HepG2 (cell line): ENCODE measurements around the gene HYOU1. TPM values are rescaled to one million over a fixed set of nuclear protein-coding genes. Genes with fewer than 3 reads are reported as not detected.

Experiments used
- CTCF ChIP-seq: sonication (generic); formaldehyde crosslinking; IDR thresholded peaks from 2 replicates; pipeline ENCODE4 v1.5.0; 2020; ENCODE audit warnings: mild to moderate bottlenecking, missing genetic modification reagents, moderate library complexity
- GTF3A ChIP-seq: sonication (generic); formaldehyde crosslinking; conservative IDR thresholded peaks from 2 replicates; pipeline ENCODE4 v1.4.0; 2020; ENCODE audit warnings: mild to moderate bottlenecking, missing genetic modification reagents
- REL ChIP-seq: sonication (generic); formaldehyde crosslinking; conservative IDR thresholded peaks from 2 replicates; pipeline ENCODE4 v1.8.0; 2022; ENCODE audit warnings: mild to moderate bottlenecking, missing genetic modification reagents, moderate library complexity
- RORA ChIP-seq: sonication (generic); formaldehyde crosslinking; IDR thresholded peaks from 2 replicates; pipeline ENCODE4 v1.5.0; 2020; ENCODE audit warnings: mild to moderate bottlenecking, missing genetic modification reagents, moderate library complexity
- SAP130 ChIP-seq: IDR thresholded peaks from 2 replicates; pipeline ENCODE4 v1.6.1; 2016; ENCODE audit warnings: low read depth
- STAG1 ChIP-seq: sonication (generic); formaldehyde crosslinking; IDR thresholded peaks from 2 replicates; pipeline ENCODE4 v1.4.0; 2020; ENCODE audit warnings: missing genetic modification reagents
- STAT6 ChIP-seq: sonication (generic); formaldehyde crosslinking; IDR thresholded peaks from 2 replicates; pipeline ENCODE4 v1.4.0; 2020; ENCODE audit warnings: missing genetic modification reagents, mild to moderate bottlenecking, borderline replicate concordance
- XRCC5 ChIP-seq: fragments of 200-400 bp; formaldehyde crosslinking; optimal IDR thresholded peaks from 2 replicates; pipeline ENCODE3; 2017; ENCODE audit warnings: mild to moderate bottlenecking, low read length
- ZBTB38 ChIP-seq: sonication (generic); formaldehyde crosslinking; IDR thresholded peaks from 2 replicates; pipeline ENCODE4 v1.5.1; 2020; ENCODE audit warnings: mild to moderate bottlenecking, missing genetic modification reagents
- ZFP82 ChIP-seq: sonication (generic); formaldehyde crosslinking; IDR thresholded peaks from 2 replicates; pipeline ENCODE4 v1.5.1; 2020; ENCODE audit warnings: mild to moderate bottlenecking, missing genetic modification reagents, borderline replicate concordance
- ZNF232 ChIP-seq: sonication (generic); formaldehyde crosslinking; IDR thresholded peaks from 2 replicates; pipeline ENCODE4 v1.4.0; 2020; ENCODE audit warnings: missing genetic modification reagents, borderline replicate concordance
- ZNF773 ChIP-seq: sonication (generic); formaldehyde crosslinking; IDR thresholded peaks from 2 replicates; pipeline ENCODE4 v1.4.0; 2020; ENCODE audit warnings: missing genetic modification reagents, borderline replicate concordance
- ZNF83 ChIP-seq: sonication (generic); formaldehyde crosslinking; IDR thresholded peaks from 2 replicates; pipeline ENCODE4 v1.4.0; 2020; ENCODE audit warnings: missing genetic modification reagents, mild to moderate bottlenecking, borderline replicate concordance
- ZSCAN31 ChIP-seq: sonication (generic); formaldehyde crosslinking; IDR thresholded peaks from 2 replicates; pipeline ENCODE4 v1.5.0; 2020; ENCODE audit warnings: low read depth, mild to moderate bottlenecking, missing genetic modification reagents
- polyA plus RNA-seq, 8 experiments: library from polyadenylated mRNA; depleted of rRNA in 3 of 8; stranded (reverse) in 7 of 8; unstranded in 1 of 8; fragments of >200 nt; fragmentation: Illumina TruSeq in 4 of 8; extraction: Trizol in 4 of 8; gene quantifications; 2 replicates each; pipeline versions ENCODE4 v1.2.1 to v1.2.3, GENCODE V29; 2011 to 2016; ENCODE audit warnings: low read depth in 4 of 8, missing spikeins in 1 of 8, mixed read lengths in 1 of 8; ENCODE audit not compliant: insufficient read depth in 1 of 8
- total RNA-seq, 5 experiments: library from RNA; depleted of rRNA; stranded (reverse); fragments of >200 nt; fragmentation: Illumina TruSeq; extraction: Trizol; gene quantifications; 2 replicates each; pipeline ENCODE4 v1.2.3, GENCODE V29; 2016; ENCODE audit warnings: low read depth in 1 of 5
- TF ChIP-seq, protein P1 (sequence below): sonication (generic); formaldehyde crosslinking; IDR thresholded peaks from 2 replicates; pipeline ENCODE4 v1.4.0; 2020; ENCODE audit warnings: missing genetic modification reagents
- TF ChIP-seq, protein P2 (sequence below): sonication (generic); formaldehyde crosslinking; conservative IDR thresholded peaks from 2 replicates; pipeline ENCODE4 v1.4.0; 2020; ENCODE audit warnings: missing genetic modification reagents
- TF ChIP-seq, protein P3 (sequence below): sonication (generic); formaldehyde crosslinking; IDR thresholded peaks from 2 replicates; pipeline ENCODE4 v1.4.0; 2020; ENCODE audit warnings: missing genetic modification reagents, mild to moderate bottlenecking, borderline replicate concordance

Gene HYOU1
- total and polyA plus RNA-seq, 2 of the 13 experiments (the other 11 are each of a cell fraction or from before 2014, with no cell fraction given), result 127 to 155 TPM

DNA sequence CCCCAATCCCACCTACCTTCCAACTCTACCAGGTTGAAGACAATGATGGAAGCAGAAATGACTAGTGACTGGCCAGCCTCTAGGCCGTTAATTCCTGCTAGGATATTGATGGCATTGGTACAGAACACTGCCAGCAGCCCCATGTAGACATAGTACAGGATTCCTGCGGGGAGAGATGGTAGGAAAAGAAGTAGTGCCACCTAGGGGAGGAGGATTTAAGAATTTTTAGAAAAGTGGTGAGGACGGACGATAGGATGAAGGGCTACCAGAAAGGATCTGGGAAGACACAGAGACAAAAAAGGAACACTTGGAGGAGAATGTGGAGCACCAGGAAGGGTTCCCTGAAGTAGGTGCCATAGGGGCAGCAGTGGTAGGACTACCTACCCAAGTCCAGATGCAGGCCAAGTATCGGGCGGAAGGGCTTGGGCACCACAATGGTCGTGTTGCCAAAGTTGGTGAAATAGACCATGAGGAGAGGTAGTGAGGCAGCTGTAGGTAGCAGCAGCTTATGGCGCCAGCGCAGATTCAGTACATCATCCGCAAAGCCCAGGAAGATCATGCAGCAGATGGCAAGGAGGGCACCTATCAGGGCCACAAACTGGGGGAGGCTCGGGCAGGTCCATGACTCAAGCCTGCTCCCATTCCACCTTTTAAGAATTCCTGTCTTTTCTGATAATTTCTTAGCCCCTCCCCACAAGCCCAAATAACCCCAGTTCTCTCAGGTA, 43.4 kb upstream of the HYOU1 start (continued):
- TF ChIP-seq SAP130 (CRISPR knock-in tag), result peak; percentile 54; the same call in 1 of the 2 replicates
- TF ChIP-seq ZFP82 (CRISPR knock-in tag), result no peak
- TF ChIP-seq REL (CRISPR knock-in tag), result no peak
- TF ChIP-seq STAT6 (CRISPR knock-in tag), result no peak
- TF ChIP-seq ZBTB38 (CRISPR knock-in tag), result 0 out of 2 replicates have a peak, but pooled peaks have one; percentile 37
- TF ChIP-seq ZNF232 (CRISPR knock-in tag), result no peak
- TF ChIP-seq, protein P1, sequence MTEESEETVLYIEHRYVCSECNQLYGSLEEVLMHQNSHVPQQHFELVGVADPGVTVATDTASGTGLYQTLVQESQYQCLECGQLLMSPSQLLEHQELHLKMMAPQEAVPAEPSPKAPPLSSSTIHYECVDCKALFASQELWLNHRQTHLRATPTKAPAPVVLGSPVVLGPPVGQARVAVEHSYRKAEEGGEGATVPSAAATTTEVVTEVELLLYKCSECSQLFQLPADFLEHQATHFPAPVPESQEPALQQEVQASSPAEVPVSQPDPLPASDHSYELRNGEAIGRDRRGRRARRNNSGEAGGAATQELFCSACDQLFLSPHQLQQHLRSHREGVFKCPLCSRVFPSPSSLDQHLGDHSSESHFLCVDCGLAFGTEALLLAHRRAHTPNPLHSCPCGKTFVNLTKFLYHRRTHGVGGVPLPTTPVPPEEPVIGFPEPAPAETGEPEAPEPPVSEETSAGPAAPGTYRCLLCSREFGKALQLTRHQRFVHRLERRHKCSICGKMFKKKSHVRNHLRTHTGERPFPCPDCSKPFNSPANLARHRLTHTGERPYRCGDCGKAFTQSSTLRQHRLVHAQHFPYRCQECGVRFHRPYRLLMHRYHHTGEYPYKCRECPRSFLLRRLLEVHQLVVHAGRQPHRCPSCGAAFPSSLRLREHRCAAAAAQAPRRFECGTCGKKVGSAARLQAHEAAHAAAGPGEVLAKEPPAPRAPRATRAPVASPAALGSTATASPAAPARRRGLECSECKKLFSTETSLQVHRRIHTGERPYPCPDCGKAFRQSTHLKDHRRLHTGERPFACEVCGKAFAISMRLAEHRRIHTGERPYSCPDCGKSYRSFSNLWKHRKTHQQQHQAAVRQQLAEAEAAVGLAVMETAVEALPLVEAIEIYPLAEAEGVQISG, result peak; percentile 69
- TF ChIP-seq STAG1 (CRISPR knock-in tag), result peak; percentile 51
- TF ChIP-seq ZNF83 (CRISPR knock-in tag), result no peak
- no peak for TF ChIP-seq ZNF773 (CRISPR knock-in tag)
- no peak for TF ChIP-seq GTF3A (CRISPR knock-in tag)
- TF ChIP-seq, protein P2, sequence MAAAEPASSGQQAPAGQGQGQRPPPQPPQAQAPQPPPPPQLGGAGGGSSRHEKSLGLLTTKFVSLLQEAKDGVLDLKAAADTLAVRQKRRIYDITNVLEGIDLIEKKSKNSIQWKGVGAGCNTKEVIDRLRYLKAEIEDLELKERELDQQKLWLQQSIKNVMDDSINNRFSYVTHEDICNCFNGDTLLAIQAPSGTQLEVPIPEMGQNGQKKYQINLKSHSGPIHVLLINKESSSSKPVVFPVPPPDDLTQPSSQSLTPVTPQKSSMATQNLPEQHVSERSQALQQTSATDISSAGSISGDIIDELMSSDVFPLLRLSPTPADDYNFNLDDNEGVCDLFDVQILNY (CRISPR knock-in tag), result no peak
- peak; percentile 22 for TF ChIP-seq XRCC5
- TF ChIP-seq ZSCAN31 (CRISPR knock-in tag), result no peak
- TF ChIP-seq, protein P3, sequence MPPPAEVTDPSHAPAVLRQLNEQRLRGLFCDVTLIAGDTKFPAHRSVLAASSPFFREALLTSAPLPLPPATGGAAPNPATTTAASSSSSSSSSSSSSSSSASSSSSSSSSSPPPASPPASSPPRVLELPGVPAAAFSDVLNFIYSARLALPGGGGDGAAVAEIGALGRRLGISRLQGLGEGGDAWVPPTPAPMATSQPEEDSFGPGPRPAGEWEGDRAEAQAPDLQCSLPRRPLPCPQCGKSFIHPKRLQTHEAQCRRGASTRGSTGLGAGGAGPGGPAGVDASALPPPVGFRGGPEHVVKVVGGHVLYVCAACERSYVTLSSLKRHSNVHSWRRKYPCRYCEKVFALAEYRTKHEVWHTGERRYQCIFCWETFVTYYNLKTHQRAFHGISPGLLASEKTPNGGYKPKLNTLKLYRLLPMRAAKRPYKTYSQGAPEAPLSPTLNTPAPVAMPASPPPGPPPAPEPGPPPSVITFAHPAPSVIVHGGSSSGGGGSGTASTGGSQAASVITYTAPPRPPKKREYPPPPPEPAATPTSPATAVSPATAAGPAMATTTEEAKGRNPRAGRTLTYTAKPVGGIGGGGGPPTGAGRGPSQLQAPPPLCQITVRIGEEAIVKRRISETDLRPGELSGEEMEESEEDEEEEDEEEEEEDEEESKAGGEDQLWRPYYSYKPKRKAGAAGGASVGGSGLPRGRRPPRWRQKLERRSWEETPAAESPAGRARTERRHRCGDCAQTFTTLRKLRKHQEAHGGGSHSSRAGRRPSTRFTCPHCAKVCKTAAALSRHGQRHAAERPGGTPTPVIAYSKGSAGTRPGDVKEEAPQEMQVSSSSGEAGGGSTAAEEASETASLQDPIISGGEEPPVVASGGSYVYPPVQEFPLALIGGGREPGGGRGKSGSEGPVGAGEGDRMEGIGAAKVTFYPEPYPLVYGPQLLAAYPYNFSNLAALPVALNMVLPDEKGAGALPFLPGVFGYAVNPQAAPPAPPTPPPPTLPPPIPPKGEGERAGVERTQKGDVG (CRISPR knock-in tag), result no peak
- TF ChIP-seq RORA (CRISPR knock-in tag), result no peak
- TF ChIP-seq CTCF (CRISPR knock-in tag), result peak; percentile 73
